Glutamatergic neuron (in vitro differentiated cells): ENCODE data around the gene MAGI1. TPM values are rescaled to one million over a fixed set of nuclear protein-coding genes. Genes with fewer than 3 reads are reported as not detected.

ENCODE experiments used
- DNase-seq: peaks from one replicate; pipeline ENCODE4 v3.0.0; 2022
- H3K27ac Mint-ChIP-seq: one replicate; pipeline ENCODE4 v1.8.0; 2020; ENCODE audit warnings: mild to moderate bottlenecking, mixed read lengths, inconsistent platforms; ENCODE audit not compliant: unreplicated experiment
- H3K27me3 Mint-ChIP-seq: one replicate; pipeline ENCODE4 v1.8.0; 2020; ENCODE audit warnings: mild to moderate bottlenecking, moderate library complexity, mixed read lengths, inconsistent platforms; ENCODE audit not compliant: unreplicated experiment
- H3K36me3 Mint-ChIP-seq: one replicate; pipeline ENCODE4 v1.8.0; 2020; ENCODE audit warnings: mild to moderate bottlenecking, mixed read lengths, inconsistent platforms; ENCODE audit not compliant: unreplicated experiment
- H3K4me1 Mint-ChIP-seq: one replicate; pipeline ENCODE4 v1.8.0; 2020; ENCODE audit warnings: mild to moderate bottlenecking, low read depth, mixed read lengths, inconsistent platforms; ENCODE audit not compliant: unreplicated experiment
- H3K4me3 Mint-ChIP-seq: one replicate; pipeline ENCODE4 v1.8.0; 2020; ENCODE audit warnings: mild to moderate bottlenecking, mixed read lengths, inconsistent platforms; ENCODE audit not compliant: unreplicated experiment
- H3K9me3 Mint-ChIP-seq: one replicate; pipeline ENCODE4 v1.8.0; 2020; ENCODE audit warnings: mild to moderate bottlenecking, moderate library complexity, mixed read lengths, inconsistent platforms; ENCODE audit not compliant: unreplicated experiment
- CTCF ChIP-seq: fragments of 200-600 bp; sonication (generic); IDR thresholded peaks from one replicate; pipeline ENCODE4 v1.5.0; 2021; ENCODE audit not compliant: partially characterized antibody, unreplicated experiment
- total RNA-seq: library from RNA; stranded (reverse); fragmentation: NEBNext Ultra II Directional; extraction: Animal tissue kit (Norgen Biotek cat#: 25700); gene quantifications from one replicate; pipeline ENCODE4 v1.2.1, GENCODE V29; 2021; ENCODE audit not compliant: unreplicated experiment

Gene MAGI1
- total RNA-seq, 1 donor from 2014 or later, result 46.5 TPM

DNA sequence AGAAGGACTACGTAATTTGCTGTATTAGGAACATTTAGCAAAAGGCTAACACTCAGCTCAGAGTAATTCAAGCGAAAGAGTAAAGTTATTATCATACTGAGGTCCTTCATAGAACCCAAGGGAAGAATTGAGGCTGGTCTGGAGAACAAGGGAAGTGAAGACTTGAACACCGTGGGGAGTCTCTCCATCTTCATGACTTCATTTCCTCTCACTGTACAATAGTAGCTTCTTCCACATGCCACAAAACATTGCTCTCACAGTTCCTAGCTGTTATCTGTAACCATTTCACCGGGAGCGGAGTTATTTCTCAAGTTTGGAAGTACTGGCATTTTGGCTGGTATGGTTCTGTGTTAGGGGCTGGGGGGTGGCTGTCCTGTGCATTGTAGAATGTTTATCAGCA is 69.7 kb downstream of the MAGI1 start:
- H3K27ac Mint-ChIP-seq, result no peak overlapping the region
- H3K4me1 Mint-ChIP-seq, result peaks cover 1% of the 10 kb centered on the region
- H3K9me3 Mint-ChIP-seq, result no peaks in the 10 kb centered on the region
- no peak overlapping the region for H3K4me3 Mint-ChIP-seq
- H3K27me3 Mint-ChIP-seq, result peaks cover 2% of the 10 kb centered on the region
- no peaks in the 10 kb centered on the region for H3K36me3 Mint-ChIP-seq
- no peak for TF ChIP-seq CTCF
- no peak for DNase-seq

GRCh38 chr3:65967451-65967850 is 71.3 kb downstream of the MAGI1 start:
- Mint-ChIP-seq H3K36me3 (no peaks in the 10 kb centered on the region), H3K27me3 (peaks cover 2% of the 10 kb centered on the region), H3K9me3 (no peaks in the 10 kb centered on the region), H3K4me3 (no peak overlapping the region), H3K27ac (no peak overlapping the region), H3K4me1 (peaks cover 1% of the 10 kb centered on the region)
- TF ChIP-seq CTCF, result no peak
- DNase-seq, result no peak

GRCh38 chr3:65964838-65965237 is 73.9 kb downstream of the MAGI1 start:
- no peak for TF ChIP-seq CTCF
- H3K4me3 Mint-ChIP-seq, result no peak overlapping the region
- H3K36me3 Mint-ChIP-seq, result no peaks in the 10 kb centered on the region
- H3K9me3 Mint-ChIP-seq, result no peaks in the 10 kb centered on the region
- no peak overlapping the region for H3K27ac Mint-ChIP-seq
- H3K4me1 Mint-ChIP-seq, result no peaks in the 10 kb centered on the region
- DNase-seq, result no peak
- H3K27me3 Mint-ChIP-seq, result no peaks in the 10 kb centered on the region

DNA sequence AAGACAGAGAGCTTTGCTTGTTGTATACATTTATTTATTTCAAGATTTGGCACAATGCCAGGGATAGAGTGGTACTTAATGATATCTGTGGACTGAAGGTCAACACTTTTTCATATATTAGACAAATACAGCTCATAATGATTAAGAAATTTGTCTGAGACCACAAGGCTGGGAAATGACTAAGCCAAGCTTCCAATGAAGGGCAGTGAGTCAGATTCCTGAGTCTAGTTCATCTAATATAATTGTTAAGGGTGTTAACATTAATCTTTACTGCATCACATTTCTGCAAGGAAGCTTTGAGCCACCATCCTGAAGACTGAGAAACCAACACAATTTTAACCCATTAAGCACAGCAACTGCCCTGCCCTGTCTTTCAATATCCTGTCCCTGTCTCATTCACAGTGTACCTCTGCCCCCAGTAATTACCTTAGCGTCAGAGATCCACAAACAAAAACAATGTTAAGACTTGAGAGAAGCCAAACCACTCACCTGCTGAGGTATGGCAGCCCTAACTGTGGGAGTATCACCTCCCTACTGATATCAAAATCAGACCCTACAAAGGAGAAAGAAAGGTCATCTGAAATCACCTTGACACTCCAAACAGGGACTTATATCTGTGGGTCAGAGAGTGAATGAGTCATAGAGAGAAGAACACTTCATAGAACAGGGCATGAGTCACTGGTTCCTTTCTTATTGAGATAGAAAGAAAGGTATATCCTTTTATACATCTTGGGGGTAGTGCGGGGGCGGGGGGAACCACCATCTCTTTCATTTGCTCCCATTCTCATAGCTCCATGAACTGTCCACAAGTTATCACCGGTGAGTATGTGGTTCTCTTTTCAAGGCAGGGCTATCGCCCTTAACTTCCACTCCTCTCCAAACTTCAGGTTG is 74.7 kb downstream of the MAGI1 start:
- Mint-ChIP-seq H3K27me3 (no peaks in the 10 kb centered on the region), H3K4me1 (no peaks in the 10 kb centered on the region), H3K9me3 (no peaks in the 10 kb centered on the region), H3K36me3 (no peaks in the 10 kb centered on the region), H3K27ac (no peak overlapping the region), H3K4me3 (no peak overlapping the region)
- TF ChIP-seq CTCF, result no peak
- DNase-seq, result no peak

- H3K9me3 Mint-ChIP-seq, result no peaks in the 10 kb centered on the region
- no peaks in the 10 kb centered on the region for H3K27me3 Mint-ChIP-seq
- no peak for TF ChIP-seq CTCF
- H3K4me3 Mint-ChIP-seq, result no peak overlapping the region
- no peak overlapping the region for H3K27ac Mint-ChIP-seq
- DNase-seq, result no peak
- no peaks in the 10 kb centered on the region for H3K4me1 Mint-ChIP-seq
- no peaks in the 10 kb centered on the region for H3K36me3 Mint-ChIP-seq
These were observed 77.0 kb downstream of the MAGI1 start for GRCh38 chr3:65961733-65962132.
